Measurements from ENCODE around the gene GM2A.
A peak's percentile ranks its signal among the peaks of the same experiment; 100 is the strongest.
"Not testable (repeated sequence)": the region's sequence is repeated elsewhere in the genome, so short reads cannot be mapped to it uniquely, and the experiment has no call there.

Gene GM2A

DNA sequence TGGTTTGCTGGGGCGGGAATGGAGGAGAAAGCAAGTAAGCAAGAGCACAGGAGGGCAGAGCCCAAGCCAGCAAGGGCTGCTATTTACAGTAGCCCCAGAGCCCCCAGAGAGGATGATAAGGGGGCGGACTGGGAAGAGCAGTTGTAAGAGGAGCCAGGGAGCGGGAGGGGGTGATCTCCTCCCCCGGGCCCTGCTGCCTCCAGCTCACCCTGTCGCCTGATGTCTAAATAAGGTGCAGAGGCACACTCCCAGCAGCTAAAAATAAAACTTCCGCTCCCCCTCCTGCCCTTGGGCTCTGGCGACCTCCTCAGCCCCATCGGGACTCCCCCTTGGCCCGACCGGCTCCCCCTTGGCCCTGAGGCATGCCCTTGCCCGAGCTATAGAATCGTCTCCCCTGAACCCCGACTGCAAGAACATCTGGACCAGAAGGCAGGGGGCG is 14.7 kb upstream of the GM2A start:
- DNase-seq, result no peak
- Mint-ChIP-seq H3K27me3 (no peaks in the 10 kb centered on the region), H3K36me3 (ENCODE audit: low read depth) (no peaks in the 10 kb centered on the region), H3K9me3 (no peaks in the 10 kb centered on the region), H3K4me3 (no peak overlapping the region), H3K27ac (no peak overlapping the region), H3K4me1 (peaks cover 28% of the 10 kb centered on the region)
- no peak for ATAC-seq

DNA sequence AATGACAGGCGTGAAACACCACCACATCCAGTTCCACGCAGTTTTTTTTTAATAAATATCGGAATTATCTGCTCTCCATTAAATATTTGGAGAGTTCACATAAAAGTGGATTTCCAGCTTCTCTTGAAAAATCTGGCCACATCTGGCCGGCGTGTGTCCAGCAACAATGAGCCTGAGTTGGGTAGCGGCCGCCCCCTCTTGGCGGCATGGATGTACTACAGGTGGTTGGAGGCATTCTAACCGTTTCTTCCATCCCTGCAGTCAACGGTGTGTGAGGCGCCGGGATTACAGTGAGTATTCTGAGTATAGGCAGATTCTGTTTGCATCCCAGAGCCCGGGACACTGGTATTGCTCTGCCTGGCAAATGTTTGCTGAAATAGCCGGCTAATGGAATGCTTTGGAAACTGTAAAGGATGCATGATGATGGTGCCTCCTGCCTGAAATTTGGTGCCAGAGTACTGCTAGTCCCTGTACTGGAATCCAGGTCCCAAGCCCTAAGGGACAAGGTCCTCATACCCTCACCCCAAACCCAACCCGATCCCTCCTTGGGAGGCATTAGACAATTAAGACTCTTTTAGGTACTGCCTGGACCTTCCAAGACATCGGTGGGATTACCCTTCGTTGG is 13.6 kb upstream of the GM2A start:
- no peaks in the 10 kb centered on the region for H3K9me3 Mint-ChIP-seq
- H3K27me3 Mint-ChIP-seq, result no peaks in the 10 kb centered on the region
- no peaks in the 10 kb centered on the region for H3K36me3 Mint-ChIP-seq (ENCODE audit: low read depth)
- ATAC-seq, result no peak
- no peak overlapping the region for H3K4me3 Mint-ChIP-seq
- peaks cover 33% of the 10 kb centered on the region for H3K4me1 Mint-ChIP-seq
- no peak overlapping the region for H3K27ac Mint-ChIP-seq
- DNase-seq, result no peak

DNA sequence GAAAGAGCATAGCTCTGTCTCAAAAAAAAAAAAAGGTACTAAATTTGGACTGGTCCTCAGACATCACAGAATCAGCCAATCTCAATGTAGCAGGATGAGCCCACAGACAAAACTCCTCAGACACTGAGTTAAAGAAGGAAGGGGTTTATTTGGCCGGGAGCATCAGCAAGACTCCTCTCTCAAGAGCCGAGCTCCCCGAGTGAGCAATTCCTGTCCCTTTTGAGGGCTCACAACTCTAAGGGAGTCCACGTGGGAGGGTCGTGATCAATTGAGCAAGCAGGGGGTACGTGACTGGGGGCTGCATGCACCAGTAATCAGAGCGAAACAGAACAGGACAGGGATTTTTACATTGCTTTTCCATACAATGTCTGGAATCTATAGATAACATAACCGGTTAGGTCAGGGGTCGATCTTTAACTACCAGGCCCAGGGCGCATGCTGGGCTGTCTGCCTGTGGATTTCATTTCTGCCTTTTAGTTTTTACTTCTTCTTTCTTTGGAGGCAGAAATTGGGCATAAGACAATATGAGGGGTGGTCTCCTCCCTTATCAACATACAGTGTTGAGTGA is 12.6 kb upstream of the GM2A start:
- not testable (repeated sequence) for H3K9me3 Mint-ChIP-seq; H3K4me3 Mint-ChIP-seq; H3K27ac Mint-ChIP-seq; H3K27me3 Mint-ChIP-seq; ATAC-seq; DNase-seq; H3K36me3 Mint-ChIP-seq (ENCODE audit: low read depth)
- peaks cover 29% of the 10 kb centered on the region for H3K4me1 Mint-ChIP-seq

DNA sequence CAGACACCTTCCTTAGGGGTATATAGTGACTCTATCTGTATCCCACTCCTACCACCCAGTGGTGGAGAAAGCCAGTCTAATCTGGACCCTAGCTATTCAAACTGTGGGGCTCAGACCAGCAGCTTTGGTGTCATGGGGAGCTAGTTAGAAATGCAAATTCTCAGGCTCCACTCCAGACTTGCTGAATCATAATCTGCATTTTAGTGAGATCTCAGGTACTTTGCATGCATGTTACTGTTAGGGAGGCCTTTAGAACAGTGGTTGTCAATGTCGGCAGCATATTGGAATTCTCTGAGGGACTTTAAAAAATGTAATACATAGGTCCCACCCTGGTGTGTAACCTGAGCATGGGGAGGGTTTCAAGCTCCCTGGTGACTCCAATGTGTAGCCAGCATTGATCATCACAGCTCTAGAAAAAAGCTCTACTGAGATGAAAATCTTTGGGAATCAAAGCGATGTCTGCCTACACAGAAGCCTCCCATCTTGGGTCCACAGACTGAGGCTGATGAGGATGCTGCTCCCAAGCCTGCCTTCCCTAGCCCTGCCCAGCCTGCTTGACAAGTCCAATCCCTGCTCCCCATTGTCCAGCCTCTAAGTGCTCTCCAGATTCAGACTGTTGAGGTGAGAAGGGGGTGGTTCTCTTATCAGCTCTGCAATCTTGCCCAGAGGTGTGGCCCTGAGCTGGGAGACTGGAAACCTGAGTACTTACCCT is 11.9 kb upstream of the GM2A start:
- DNase-seq (no peak), ATAC-seq (no peak)
- Mint-ChIP-seq H3K36me3 (ENCODE audit: low read depth) (no peaks in the 10 kb centered on the region), H3K27ac (no peak overlapping the region), H3K4me1 (peaks cover 29% of the 10 kb centered on the region), H3K9me3 (no peaks in the 10 kb centered on the region), H3K4me3 (no peak overlapping the region), H3K27me3 (no peaks in the 10 kb centered on the region)

DNA sequence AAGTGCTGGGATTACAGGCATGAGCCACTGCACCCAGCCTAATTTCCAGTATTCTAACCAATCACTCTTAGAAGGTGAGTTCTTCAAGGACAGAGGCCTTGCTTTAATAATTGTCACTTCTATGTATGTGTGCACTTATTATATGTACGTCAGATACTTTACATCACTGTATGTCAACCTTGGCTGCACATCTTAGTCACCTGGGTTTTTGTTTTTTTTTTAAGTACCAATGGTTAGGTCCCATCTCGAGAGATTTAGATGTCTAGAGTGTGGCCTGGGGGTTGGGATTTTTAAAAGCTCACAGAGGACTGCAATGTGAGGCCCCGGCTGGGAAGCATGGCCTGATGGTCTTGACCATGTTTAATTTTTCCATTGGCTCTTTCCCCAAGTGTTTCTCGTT is 9.9 kb upstream of the GM2A start:
- no peak overlapping the region for H3K27ac Mint-ChIP-seq
- no peak overlapping the region for H3K4me3 Mint-ChIP-seq
- DNase-seq, result no peak
- no peaks in the 10 kb centered on the region for H3K36me3 Mint-ChIP-seq (ENCODE audit: low read depth)
- H3K9me3 Mint-ChIP-seq, result no peaks in the 10 kb centered on the region
- H3K27me3 Mint-ChIP-seq, result no peaks in the 10 kb centered on the region
- H3K4me1 Mint-ChIP-seq, result peaks cover 26% of the 10 kb centered on the region
- no peak for ATAC-seq

DNA sequence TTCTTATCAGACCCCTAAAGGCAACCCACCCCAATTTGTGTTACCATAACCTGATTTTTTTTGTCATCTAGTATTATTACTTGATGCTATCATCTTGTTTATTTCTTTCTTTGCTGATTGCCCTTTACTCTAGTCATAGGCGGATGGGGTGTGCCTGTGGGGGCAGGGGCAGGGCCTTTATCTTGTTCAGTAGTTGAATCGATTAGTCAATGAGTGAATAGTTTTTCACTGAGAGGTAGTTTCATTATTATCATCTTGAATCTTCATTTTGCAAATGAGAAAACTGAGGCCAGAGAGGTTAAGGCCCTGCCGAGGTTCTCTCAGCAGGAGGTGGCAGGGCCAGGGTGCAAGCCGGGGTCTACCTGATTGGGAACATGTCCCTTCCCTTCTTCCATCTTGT is 9.4 kb upstream of the GM2A start:
- Mint-ChIP-seq H3K9me3 (no peaks in the 10 kb centered on the region), H3K4me3 (no peak overlapping the region), H3K27me3 (no peaks in the 10 kb centered on the region), H3K4me1 (peaks cover 25% of the 10 kb centered on the region), H3K36me3 (ENCODE audit: low read depth) (no peaks in the 10 kb centered on the region), H3K27ac (no peak overlapping the region)
- no peak for DNase-seq
- peak; percentile 18 for ATAC-seq

DNA sequence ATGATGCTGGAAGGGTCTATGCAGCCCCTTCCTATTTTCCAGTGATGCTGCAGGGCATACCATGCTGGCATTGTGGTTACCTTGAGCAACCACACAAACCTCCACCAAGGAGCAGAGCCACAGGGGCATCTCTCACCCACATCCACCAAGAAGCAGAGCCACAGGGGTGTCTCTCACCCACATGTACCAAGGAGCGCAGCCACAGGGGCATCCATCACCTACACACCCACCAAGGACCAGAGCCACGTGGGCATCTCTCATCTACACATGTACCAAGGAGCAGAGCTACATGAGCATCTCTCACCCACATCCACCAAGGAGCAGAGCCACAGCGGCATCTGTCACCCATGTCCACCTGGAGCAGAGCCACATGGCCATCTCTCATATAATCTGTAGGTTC is 8.8 kb upstream of the GM2A start:
- ATAC-seq (no peak), DNase-seq (no peak)
- no peaks in the 10 kb centered on the region for H3K9me3 Mint-ChIP-seq
- H3K27ac Mint-ChIP-seq, result no peak overlapping the region
- no peaks in the 10 kb centered on the region for H3K36me3 Mint-ChIP-seq (ENCODE audit: low read depth)
- no peaks in the 10 kb centered on the region for H3K27me3 Mint-ChIP-seq
- peaks cover 25% of the 10 kb centered on the region for H3K4me1 Mint-ChIP-seq
- H3K4me3 Mint-ChIP-seq, result no peak overlapping the region

DNA sequence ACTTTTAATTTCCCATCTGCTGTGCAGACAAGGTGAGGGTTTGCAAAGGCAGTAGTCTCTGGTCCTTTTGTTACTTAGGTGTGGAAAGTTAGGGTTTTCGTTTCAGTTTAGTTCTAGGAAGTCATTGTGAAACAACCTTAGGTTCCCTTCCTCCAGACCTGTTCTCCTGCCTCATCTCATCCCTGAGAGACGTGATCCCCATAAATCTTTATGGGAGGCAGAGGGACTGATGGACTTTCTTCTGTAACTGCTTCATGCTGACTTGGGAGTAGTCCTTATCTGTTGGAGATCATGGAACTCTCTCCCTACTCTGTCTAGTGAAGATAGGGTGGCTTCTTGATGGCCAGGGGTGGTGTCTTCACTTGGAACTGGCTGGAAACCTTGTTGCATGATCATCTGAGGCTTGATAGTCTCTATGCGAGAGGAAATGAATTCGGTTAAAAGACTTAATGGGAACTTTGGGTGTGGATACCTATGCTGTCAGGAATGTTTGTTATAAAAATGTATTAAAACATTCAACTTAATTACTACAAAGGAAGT is 7.2 kb upstream of the GM2A start:
- ATAC-seq (no peak), DNase-seq (no peak)
- Mint-ChIP-seq H3K4me1 (peaks cover 27% of the 10 kb centered on the region), H3K9me3 (no peaks in the 10 kb centered on the region), H3K4me3 (no peak overlapping the region), H3K27ac (no peak overlapping the region), H3K27me3 (no peaks in the 10 kb centered on the region), H3K36me3 (ENCODE audit: low read depth) (no peaks in the 10 kb centered on the region)

DNA sequence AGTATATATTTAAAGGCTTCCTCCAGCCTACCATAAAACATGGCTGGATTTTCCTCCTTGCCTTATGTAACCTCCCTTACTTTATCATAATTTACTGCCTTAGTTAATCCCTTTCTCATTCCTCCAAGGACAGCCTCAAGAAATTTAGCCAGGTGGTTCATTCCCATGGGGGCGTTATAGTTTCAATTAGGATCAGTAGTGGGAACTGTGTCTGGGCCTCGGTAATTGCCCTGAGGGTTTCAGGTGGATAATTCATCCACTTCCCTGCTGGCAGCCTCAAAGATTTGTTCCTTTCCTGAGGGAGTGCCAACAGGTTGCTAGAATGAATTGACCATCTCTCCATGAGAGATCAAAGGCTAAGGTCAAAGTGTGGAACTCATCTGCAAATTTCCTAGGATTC is 4.3 kb upstream of the GM2A start:
- Mint-ChIP-seq H3K4me1 (peaks cover 41% of the 10 kb centered on the region), H3K27me3 (no peaks in the 10 kb centered on the region), H3K27ac (no peak overlapping the region), H3K9me3 (no peaks in the 10 kb centered on the region), H3K4me3 (no peak overlapping the region), H3K36me3 (ENCODE audit: low read depth) (no peaks in the 10 kb centered on the region)
- ATAC-seq, result no peak
- DNase-seq, result no peak

DNA sequence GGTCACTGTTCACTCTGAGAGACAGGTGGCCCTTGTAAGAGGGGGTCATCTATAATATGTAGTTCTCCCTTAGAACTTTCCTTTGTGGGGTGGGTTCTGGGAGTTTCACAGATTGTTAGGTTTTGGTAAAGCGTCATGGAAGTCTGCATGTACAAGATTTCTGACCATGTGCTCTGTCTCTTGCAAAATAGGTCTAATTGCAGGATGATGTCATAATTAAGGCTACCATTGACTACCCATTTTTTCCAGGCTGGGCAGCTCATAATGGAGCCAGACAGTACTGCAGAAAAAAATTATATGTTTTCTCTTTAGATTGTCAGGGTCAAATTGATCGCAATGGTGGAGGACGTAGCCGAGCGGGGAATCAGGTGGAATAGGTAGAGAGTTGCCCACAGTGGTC is 3.7 kb upstream of the GM2A start:
- ATAC-seq, result no peak
- Mint-ChIP-seq H3K4me3 (no peak overlapping the region), H3K27ac (no peak overlapping the region), H3K4me1 (peaks cover 41% of the 10 kb centered on the region), H3K27me3 (no peaks in the 10 kb centered on the region), H3K9me3 (no peaks in the 10 kb centered on the region), H3K36me3 (ENCODE audit: low read depth) (no peaks in the 10 kb centered on the region)
- DNase-seq, result no peak

DNA sequence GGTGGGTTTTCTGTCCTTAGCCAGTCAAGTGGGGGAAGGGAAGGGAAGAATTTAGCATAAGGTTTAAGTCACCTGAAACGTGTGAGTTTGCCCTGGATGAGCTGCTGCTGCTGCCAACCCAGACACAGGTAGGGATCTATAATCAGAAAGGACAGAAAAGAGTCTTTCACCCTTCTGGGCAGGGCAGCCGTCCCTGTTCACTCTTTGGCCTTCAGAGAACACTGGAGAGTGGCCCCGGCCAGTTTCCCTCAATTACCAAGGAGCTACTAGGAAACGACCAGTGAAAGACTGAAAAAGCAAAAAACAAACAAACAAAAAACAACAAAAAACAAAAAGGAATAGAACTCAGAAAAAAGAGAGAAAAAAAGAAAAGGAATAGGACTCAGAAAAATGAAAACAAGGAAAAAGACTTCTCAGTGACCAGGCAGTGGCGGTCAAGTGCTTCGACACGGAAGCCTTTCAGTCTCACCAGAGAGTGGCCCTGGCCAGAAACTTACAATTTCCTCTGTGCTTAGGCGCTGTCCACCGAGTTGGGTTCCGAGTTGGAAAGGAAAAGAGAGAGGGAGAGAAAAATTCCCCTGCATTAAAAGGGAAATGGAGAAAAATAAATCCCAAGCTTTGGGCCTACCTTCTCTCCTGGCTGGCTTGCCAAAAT is 2.5 kb upstream of the GM2A start:
- Mint-ChIP-seq H3K9me3 (no peaks in the 10 kb centered on the region), H3K4me1 (peaks cover 48% of the 10 kb centered on the region), H3K36me3 (ENCODE audit: low read depth) (no peaks in the 10 kb centered on the region), H3K4me3 (peak overlapping the region; percentile 87), H3K27me3 (no peaks in the 10 kb centered on the region), H3K27ac (peak overlapping the region; percentile 83)
- DNase-seq, result no peak
- no peak for ATAC-seq

DNA sequence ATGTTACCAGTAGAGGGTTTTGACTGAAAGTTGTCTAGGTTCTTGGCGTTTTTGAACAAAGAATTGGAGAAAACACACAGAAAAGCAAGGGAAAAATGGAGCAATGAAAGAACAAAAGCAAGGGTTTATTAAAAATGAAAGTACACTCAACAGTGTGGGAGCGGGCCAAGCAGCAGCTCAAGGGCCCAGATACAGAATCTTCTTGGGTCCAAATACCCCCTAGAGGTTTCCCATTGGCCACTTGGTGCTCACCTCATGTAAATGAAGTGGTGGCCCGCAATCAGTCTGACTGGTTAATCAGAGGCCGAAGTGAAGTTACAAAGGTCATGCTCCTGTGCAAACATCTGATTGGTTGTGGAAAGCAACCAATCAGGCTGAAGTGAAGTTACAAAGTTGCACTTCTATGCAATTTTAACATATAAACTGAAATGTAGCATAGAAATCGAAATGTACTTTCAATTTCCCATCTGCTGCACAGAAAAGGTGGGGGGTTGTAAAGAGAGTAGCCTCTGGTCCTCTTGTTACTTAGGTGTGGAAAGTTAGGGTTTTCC is 1.9 kb upstream of the GM2A start:
- Mint-ChIP-seq H3K9me3 (no peaks in the 10 kb centered on the region), H3K4me3 (peak overlapping the region; percentile 87), H3K27ac (peak overlapping the region; percentile 83), H3K4me1 (peaks cover 53% of the 10 kb centered on the region), H3K36me3 (ENCODE audit: low read depth) (no peaks in the 10 kb centered on the region), H3K27me3 (no peaks in the 10 kb centered on the region)
- peak; percentile 41 for DNase-seq
- ATAC-seq, result peak; percentile 9

DNA sequence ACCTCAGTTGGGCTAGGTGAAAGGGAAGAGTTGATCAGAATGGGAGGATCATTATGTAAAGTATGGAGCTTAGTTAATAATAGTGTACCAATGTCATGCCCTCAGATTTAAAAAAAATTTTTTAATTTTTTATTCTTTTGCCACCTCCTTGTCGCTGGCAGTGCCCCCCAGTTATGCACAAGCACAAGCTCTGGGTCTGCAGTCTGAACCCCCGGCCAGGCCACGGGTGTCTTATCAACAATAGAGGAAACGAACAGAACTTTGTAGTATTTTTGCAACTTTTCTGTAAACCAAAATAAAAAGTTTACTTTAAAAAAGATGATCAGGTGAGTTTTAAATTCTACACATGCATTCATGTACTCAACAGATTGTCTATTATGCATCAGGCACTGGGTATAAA is 1.4 kb upstream of the GM2A start:
- DNase-seq, result no peak
- H3K27ac Mint-ChIP-seq, result peak overlapping the region; percentile 90
- no peaks in the 10 kb centered on the region for H3K9me3 Mint-ChIP-seq
- H3K4me1 Mint-ChIP-seq, result peaks cover 55% of the 10 kb centered on the region
- ATAC-seq, result no peak
- no peaks in the 10 kb centered on the region for H3K36me3 Mint-ChIP-seq (ENCODE audit: low read depth)
- H3K4me3 Mint-ChIP-seq, result peak overlapping the region; percentile 87
- H3K27me3 Mint-ChIP-seq, result no peaks in the 10 kb centered on the region

DNA sequence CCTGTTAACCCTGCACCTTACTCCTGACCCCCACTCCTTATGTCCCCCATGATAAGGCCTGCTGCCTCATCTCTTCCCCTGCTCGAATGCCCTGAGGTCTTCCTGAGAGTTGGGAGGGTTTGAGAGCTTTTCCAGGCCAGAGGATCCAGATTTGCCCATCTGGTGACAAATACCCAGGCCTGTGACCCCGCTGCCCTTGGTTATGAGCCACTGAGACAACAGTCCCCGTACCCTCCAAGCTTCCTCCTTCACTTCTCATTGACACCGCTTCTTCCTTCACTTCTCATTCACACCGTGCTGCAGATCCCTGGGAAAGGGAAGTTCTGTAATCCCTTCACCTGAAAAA is 593 bp downstream of the GM2A start:
- DNase-seq (no peak), ATAC-seq (no peak)
- Mint-ChIP-seq H3K4me1 (peaks cover 68% of the 10 kb centered on the region), H3K27me3 (no peaks in the 10 kb centered on the region), H3K4me3 (peak overlapping the region; percentile 87), H3K9me3 (no peaks in the 10 kb centered on the region), H3K36me3 (ENCODE audit: low read depth) (no peaks in the 10 kb centered on the region), H3K27ac (peak overlapping the region; percentile 90)

DNA sequence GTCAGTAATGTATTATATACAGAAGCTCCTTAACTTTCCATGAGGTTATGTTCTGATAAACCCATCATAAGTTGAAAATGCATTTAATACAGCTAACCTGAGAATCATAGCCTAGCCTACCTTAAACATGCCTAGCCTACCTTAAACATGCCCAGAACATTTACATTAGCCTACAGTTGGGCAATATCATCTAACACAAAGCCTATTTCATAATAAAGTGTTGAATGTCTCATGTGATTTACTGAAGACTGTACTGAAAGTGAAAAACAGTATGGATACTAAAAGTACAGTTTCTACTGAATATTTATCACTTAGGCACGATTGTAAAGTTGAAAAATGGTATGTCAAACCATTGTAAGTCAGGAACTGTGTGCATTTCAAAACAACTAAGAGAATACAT is 1.6 kb downstream of the GM2A start:
- Mint-ChIP-seq H3K4me1 (peaks cover 72% of the 10 kb centered on the region), H3K9me3 (no peaks in the 10 kb centered on the region), H3K36me3 (ENCODE audit: low read depth) (no peaks in the 10 kb centered on the region), H3K4me3 (no peak overlapping the region), H3K27me3 (no peaks in the 10 kb centered on the region), H3K27ac (no peak overlapping the region)
- ATAC-seq (no peak), DNase-seq (no peak)

Measured in activated naive CD8-positive, alpha-beta T cell treated with anti-CD3 and anti-CD28 coated beads, Interleukin-2, amount 50 U/mL, for 24 hours (primary cell).